Stimulated activated CD4-positive, alpha-beta T cell treated with anti-CD3 and anti-CD28 coated beads, Interleukin-4, amount 100 ng/mL, for 48 hours (primary cell): Measurements from ENCODE around the gene EVX1.

Experiments used
- DNase-seq, 2 donors: peaks; one replicate each; pipeline ENCODE4 v3.0.0-alpha.2; 2020; ENCODE audit warnings: low read depth in 2 of 2

The EVX1 gene

DNA sequence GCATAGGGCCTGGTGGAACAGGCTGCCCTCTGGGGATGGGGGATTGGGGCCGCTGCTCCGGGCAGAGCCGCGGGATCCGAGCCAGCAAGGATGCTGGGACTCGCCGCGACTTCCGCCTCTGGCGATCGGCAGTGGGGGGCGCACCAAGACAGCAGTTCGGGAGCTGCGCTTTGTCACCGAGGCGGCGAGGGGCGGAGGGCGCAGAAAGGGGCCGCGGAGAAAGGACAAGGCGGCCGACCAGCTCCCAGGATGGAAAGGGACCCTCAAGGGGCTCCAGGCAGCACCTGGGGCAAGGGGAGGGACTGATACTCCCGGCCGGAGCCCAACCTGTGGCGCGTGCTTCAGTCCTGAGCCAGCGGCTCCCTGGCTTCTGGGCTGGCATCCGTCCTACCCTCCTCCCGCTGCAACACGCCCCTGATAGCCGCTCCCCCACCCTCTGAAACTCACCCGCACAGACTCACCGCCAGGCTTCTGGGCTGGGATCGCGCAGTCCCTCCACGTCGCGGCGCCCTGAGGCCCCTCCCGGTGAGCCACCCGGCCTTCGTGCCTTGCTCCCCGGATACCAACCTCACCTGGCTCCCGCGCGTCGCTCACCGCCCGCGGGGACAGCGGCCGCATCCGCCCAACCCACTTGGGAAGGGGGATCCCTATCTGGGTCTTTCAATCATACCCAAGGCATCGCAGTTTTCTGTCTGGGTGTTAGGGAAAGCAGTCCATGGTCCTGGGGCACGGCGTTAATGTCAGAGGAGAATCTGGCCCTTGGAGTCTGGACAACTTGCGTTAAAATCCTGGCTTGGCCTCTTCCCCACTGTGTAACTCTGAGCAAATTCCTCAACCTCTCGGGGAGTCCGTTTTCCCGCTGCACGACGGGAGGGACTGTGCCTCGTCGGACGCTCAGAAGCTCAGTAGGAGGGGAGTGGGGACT is 7.0 kb upstream of the EVX1 start:
- DNase-seq, result no peak

DNA sequence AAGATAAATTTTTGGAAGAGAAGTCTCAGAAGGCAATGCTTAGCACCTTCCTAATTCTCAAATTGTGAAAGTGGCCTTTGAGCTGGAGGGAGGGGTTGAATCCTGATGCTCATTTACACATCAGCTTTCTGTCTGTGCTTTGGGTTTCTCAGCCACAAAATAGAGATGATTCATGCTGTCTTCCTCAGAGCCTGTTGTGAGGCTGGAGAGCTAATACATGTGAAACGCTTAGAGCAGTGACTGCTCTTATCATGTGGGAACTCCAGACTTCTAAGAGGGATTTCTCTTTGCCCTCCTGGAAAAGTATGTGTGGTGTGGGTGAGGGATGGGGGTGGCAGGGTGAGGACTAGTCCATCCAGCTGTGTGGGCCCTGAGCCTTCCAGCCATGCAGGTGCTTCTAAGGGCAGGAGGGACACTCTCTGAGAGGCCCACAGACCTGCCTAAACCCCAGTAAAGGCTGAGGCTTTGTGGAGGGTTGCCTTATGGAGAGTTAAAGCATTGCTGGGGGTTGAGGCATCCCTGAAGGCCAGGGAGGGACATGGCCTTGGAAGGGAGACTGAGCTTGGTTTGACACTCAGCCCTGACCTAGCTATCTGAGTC is 4.8 kb upstream of the EVX1 start:
- no peak for DNase-seq

DNA sequence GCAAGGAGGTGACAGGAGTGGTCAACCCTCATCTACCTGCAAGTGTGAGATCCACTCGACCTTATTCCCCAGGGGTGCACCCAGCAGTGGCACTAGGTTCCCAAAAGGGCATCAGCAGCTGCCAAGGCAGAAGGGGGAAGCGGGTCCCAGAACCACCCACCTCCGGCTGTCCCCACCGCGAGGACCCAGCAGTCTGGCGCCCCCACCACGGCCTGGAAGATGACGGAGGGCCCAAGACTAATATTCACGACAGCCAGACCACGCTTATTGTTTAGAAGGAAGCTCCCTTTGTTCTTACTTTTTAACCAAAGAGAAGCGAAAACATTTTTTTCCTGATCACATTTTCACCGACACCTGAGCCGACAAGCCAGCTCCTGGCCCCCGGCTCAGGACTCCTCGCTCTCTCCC is 3.6 kb upstream of the EVX1 start:
- DNase-seq, result no peak

DNA sequence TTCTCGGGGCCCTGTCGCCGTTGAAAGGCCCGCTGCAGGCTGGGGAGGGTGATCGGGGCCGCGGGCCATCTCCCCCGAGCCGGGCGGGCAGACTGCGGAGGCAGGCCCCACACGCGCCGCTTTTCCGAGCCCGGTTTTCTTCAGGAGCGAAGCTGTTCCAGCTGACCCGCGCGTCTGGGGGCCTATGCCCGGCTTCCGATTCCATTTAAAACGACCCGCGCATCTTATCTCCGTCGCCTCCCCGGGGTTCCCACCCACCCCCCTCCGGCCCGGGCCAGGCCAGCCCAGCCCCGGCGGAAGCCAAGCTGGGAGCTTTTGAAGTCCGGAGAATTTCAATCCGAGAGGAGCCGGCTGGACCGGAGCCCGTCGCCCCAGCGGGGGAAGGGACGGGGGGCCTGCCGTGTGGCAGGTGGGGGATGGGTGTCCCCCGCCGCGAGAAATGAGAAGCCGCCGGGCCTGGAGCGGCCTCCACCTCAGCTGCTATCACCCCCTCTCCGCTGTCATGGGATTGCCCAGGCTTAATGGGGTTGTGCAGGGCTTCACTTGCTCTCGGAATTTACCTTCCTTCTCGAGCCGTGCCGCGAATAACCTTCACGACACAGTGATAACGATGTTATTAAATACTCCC is 3.1 kb upstream of the EVX1 start:
- no peak for DNase-seq

DNA sequence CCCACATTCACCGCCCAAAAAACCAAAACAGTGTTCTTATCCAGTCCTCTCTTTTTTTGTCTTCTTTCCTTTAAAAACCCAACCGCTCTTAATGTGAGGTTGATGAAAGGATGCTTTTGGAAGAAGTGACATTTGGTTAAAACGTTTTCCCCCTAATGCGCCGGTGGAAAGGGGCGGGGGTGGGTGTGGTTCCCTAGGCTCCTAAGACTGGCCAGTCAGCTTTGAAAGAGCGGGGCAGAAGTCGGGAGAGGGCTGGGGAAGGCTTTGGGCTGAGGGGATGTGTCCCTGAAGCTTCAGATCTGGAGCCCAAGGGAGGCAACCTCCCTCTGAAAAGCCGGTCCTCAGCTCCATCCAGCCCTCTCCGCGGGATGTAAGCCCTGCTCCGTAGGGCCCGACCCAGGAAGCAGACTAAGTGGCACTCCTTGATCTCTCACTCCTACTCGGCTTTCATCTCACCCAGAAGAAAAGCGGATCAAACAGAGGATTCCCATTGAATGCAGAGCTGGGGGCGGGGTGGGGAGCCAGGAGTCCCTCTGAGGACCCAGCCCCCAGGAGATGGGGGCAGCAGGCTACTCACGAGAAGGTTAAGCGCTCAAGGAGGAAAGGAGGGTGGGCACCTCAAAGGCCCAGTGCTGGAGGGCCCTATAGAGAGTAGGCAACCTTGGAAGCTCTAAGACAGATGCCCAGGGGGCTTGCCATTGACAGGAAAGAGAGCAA is 2.4 kb upstream of the EVX1 start:
- DNase-seq, result no peak

DNA sequence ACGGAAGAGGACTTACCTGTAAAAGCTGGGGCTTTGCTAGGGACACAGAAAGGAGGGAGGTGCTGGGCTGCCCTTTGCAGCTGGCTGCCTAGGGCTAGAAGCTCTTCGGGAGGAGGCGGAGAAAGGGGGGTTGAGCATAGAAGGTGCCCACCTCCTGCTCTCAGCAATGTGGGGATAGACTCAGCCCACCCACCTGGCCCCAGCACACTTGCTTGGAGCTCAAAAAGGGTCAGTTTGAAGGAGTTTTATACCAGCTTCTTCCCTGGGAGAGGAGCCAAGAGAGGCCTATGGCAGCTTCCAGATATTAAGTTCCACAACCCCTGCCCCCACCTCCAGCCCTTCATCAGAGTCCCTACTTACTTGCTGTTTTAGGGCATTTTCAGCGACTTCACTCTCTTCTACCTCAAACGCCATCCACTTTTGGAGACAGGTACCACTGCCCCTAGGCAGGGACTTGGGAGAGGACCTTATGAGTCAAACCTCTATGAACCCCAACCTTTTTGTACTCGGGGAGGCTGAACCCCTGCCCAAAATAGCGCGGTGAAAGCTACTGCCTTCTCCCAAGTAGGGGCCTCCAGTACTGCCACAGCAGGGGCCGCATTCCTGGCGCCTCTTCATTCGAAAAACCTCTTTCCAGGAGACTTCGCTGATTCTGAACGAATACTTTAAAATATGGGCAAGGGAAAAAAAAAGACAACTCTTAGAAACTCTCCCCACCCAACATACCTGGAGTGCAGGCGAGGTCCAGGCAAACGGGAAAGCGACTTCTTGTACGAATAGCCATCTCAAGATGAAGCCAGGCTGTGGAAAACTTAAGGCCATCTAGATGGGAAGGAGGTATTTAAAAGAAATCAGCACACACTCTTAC is 1.2 kb upstream of the EVX1 start:
- no peak for DNase-seq

DNA sequence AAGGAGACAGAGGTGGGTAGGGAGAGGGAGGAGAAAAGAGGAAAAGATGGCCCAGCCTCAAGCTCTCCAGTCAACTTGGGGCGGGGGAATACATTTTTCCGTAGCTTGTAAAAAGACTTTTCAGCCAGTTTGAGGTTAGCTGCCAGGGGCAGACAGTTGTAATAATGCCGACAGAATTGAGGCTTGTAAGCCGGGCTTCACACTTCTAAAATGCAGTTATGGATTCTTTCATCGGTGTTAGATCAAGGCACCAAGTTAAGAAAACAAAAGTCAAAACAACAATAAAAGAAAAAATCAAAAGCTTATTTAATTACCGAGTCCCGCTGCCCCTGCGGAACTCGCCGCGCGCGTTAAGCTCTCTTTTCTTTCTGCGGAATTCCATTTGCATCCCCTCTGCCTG is 448 bp upstream of the EVX1 start:
- DNase-seq, result no peak

DNA sequence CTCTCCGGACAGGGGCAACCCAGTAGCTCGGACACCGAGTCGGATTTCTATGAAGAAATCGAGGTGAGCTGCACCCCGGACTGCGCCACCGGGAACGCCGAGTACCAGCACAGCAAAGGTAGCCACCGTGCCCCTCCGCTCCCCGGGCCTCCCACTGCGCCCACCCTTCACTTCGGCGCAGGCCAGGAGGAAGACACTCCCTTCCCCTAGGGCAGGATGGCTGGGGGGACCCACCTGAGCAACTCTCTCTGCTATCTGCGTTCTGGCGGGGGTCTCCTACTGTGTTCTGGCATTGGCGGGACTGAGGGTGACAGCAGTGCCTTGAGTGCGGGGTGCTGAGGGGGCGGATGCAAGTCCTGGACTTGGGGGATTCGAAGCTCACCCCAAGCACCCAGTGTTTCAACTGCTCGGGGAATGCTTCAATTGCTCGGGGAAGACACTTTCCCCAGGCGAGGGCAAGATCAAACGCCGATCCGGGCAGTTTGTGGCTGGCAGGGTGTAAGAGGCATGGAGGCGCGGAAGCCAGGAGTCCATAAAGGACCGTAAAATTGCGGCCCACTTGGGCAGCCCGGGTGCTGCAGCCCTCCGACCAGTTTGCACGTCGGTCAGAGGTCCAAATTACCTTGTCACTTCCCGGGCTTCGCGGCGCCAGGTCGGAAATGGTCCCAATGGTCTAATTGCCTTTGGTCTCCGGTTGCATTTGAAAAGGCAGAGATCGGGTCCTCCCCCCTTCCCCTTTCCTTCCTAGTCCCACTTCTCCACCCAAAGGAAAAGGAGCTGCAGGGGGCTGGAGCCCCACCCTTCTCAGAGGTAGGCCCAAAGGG is 950 bp downstream of the EVX1 start:
- no peak for DNase-seq

DNA sequence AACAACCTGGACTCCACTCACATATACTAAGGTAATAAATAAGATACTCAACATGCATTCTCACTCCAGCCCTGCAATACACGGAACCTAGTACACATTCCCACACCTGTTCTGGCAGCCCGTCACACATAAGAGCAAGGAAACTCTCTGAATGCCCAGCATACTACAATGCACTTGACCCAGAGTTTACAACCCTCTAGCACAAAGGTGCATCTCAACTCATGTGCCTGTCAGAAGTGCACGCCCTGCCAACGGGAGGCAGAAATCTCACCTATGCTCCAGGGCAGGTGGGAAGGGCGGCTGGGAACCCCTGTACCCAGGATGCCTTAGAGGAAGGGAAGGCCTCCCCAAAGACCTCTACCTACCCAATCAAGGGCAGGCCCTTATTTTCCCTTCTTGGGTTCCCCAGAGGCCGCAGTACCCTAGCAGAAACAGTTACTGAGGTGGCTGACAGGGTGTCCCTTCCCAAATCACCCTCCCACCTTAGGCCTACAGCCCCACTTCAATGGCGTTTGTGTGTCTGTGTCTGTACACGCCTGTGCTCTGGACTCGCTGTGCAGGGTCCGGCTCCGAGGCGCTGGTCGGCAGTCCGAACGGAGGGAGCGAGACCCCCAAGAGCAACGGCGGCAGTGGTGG is 2.0 kb downstream of the EVX1 start:
- no peak for DNase-seq

DNA sequence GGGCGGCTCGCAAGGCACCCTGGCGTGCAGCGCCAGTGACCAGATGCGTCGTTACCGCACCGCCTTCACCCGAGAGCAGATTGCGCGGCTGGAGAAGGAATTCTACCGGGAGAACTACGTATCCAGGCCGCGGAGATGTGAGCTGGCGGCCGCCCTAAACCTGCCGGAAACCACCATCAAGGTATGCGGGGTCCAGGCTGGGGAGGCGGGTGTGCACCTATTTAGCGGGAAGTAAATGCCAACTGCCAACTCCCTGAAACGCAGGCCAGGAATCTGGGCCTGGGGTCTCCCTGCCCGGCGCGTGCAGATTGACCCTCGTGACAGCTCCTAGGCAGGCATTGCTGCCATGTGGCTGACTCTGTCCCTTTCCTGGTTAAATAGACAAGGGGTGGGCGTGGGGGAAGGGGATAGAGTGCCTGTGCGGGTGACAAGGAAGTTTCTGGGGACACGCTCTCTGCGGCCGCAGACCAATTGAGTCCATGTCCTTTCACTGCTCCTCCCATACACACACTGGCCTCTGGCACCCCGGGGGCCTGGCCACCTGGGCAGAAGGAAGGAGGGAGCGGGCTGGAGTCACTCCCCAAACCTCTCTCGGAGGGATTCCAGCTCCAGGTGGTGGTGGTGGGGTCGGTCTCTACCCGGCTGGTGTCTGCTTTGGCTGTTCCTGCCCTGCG is 2.7 kb downstream of the EVX1 start:
- DNase-seq, result no peak

DNA sequence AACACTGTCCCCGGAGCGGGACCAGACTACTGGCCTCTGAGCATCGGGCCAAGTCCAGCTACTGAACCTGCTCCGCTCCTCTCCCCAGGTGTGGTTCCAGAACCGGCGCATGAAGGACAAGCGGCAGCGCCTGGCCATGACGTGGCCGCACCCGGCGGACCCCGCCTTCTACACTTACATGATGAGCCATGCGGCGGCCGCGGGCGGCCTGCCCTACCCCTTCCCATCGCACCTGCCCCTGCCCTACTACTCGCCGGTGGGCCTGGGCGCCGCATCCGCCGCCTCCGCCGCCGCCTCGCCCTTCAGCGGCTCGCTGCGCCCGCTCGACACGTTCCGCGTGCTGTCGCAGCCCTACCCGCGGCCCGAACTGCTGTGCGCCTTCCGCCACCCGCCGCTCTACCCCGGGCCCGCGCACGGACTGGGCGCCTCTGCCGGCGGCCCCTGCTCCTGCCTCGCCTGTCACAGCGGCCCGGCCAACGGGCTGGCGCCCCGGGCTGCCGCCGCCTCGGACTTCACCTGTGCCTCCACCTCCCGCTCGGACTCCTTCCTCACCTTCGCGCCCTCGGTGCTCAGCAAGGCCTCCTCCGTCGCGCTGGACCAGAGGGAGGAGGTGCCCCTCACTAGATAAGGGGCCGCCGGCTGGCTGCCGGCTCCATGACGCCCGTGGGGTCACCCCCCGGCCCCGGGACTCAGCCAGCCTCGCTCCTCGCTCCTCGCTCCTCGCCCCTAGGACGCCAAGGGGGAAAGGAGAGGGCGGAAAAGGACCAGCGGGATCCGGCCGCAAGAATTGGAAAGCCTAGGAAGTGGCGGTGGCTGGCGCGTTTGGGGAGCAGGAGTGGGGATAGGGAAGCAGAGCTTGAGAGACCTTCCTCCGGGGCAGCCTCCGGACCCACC is 3.4 kb downstream of the EVX1 start:
- DNase-seq, result no peak

DNA sequence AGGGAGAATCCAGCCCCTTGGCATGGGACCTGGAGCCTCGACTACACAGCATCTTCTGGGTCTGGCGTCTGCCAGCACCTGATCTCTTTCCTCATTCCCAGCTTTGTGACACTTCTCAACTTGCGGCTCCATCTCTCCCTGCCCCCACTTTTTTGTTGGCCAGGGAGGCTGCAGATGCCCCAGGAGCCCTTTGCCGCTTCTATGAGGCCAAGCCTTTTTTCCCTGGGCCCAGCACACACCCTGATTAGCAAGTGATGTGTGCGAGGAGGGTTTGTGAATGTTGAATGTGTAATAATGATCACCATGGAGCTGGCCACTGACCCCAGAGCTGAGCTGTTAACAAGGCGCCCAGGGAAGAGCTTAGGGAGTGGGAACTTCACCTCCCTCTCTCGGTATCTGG is 4.4 kb downstream of the EVX1 start:
- DNase-seq, result no peak

DNA sequence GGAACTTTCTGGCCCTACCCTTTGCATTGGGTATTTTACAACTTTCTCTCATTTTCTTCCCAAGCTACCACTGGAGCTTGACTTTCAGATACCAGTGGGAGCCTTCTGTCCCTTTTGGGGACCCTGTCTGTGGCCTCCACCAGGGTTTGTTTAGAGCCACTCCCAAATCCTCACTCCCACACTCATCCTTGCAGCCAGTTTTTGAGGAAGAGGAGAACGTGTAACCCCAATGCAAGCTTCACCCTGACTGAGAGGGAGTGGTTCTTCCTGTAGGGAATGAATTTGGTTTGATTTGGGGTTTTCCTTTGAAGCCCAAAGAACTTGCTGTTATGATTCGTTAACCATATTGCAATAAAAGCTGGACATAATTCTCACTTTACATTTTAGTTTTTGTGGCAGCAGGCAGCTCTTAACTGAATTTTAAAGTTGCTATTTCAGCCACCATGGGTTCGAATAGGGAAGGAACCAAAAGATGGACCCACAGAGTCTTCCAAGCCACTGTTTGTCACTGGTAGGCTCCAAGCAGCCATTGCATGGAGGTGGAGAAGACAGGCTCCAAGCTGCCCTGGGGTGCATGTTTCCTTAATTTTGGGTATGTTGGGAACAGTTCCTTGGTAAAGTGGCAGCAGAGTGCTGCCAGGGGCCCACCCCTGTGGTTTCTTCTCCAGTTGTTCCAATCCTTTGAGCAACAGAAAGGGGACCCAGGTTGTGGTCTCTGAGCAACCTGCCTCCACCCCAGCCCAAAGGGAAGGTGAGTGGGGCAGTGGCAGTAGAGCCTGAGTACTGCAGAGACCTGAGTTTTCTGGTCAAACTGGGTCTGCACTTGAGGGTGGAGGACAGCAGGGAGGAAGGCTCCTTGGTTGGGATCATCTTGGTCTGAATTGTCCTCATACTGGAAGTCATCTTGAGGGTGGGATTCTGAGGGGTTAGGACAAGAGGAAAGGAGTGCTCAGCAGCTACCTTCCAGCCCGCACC is 5.1 kb downstream of the EVX1 start:
- no peak for DNase-seq

DNA sequence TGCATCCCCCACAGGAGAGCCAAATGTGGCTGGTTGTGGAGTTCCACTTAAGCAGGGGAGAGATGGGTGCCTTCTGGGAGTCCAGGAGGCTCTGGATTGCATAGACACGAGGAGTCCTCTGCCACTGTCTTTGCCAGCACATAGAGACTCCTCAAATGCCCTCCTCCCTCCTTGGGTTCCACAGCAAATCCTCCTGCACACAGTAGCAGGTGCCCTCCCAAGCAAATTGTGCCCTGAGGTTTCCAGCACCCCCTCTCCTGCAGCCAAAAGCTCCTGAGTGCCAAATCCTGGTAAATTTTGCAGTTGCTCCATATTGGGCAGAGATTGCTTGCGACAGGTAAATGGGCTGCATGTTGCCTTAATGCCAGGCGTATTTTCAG is 5.8 kb downstream of the EVX1 start:
- no peak for DNase-seq

DNA sequence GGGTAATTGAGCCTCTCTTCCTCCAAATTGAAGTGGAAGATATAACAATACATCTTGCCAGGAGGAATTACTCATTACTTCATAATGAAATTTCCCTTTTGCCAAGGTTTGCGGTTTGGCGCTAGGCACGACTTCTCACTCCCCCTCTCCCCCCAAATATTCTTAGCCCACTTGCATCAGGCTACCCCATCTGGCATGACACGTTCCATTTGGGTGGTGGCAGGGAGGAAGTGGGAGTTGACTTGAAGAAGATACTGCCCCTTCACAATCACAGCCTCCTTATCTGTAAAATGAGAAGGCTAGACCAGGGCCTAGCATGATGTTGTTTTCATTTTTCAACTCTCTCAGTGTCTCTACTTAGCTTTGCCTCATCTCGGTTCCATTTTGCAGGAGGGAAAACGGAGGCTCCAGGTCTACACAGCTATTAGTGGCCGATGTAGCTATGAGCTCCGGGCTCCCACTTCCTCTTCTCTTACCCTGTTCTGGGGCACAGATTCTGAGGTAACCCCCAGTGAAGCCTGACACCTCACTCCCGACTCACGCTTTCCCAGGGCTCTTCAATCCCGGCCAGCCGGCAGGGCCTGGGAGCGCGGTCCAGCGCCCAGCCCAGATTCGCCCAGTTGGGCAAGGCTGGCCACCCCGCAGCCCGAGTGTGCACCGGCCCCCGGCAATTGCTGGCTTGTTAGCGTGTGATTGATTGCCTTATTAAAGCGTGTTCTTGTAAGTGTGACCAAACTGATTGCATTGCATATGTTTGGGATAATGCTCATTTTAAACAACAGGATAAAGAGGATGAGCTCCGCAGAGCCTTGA is 6.5 kb downstream of the EVX1 start:
- DNase-seq, result no peak
